ENCODE data around the gene SCN5A.

- TF ChIP-seq, protein P1, sequence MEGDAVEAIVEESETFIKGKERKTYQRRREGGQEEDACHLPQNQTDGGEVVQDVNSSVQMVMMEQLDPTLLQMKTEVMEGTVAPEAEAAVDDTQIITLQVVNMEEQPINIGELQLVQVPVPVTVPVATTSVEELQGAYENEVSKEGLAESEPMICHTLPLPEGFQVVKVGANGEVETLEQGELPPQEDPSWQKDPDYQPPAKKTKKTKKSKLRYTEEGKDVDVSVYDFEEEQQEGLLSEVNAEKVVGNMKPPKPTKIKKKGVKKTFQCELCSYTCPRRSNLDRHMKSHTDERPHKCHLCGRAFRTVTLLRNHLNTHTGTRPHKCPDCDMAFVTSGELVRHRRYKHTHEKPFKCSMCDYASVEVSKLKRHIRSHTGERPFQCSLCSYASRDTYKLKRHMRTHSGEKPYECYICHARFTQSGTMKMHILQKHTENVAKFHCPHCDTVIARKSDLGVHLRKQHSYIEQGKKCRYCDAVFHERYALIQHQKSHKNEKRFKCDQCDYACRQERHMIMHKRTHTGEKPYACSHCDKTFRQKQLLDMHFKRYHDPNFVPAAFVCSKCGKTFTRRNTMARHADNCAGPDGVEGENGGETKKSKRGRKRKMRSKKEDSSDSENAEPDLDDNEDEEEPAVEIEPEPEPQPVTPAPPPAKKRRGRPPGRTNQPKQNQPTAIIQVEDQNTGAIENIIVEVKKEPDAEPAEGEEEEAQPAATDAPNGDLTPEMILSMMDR (IDR thresholded peaks at IDR 0.05): no peak
- TF ChIP-seq POLR2A (IDR thresholded peaks at IDR 0.05) (no peak), POLR2AphosphoS5 (IDR thresholded peaks at IDR 0.05) (no peak)
These were observed 31.9 kb downstream of the SCN5A start for GRCh38 chr3:38617586-38617985.
